NCI-H526 (cell line): ENCODE data around the gene LYPD1.

Source experiments
- DNase-seq, 2 experiments: peaks; one replicate each; lab custom pipeline; 2025; lab: John Stamatoyannopoulos, UW

The LYPD1 gene

GRCh38 chr2:132632000-132632649, 37.9 kb downstream of the LYPD1 start:
- peak in 1 of 2 experiments; percentile 49 for DNase-seq

DNA sequence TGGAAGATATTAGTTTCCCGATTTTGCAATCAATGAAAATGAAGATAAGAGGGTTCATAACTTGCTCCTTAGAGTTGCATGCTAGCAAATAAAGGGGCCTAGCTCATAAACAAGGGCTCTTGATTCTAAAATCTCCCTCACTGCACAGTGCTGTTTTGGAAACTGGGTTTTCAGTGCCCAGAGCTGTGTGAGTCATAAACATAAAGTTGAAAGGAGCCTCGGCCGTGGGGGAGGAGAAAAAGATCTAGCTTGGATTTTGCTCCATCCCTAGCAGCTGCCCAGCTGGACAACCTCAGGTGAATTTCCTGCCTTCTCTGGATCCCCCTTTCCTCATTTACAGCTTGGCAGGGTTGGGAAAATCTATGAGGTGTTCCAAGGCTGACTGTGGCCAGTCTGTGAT, 42.5 kb downstream of the LYPD1 start:
- no peak for DNase-seq

DNA sequence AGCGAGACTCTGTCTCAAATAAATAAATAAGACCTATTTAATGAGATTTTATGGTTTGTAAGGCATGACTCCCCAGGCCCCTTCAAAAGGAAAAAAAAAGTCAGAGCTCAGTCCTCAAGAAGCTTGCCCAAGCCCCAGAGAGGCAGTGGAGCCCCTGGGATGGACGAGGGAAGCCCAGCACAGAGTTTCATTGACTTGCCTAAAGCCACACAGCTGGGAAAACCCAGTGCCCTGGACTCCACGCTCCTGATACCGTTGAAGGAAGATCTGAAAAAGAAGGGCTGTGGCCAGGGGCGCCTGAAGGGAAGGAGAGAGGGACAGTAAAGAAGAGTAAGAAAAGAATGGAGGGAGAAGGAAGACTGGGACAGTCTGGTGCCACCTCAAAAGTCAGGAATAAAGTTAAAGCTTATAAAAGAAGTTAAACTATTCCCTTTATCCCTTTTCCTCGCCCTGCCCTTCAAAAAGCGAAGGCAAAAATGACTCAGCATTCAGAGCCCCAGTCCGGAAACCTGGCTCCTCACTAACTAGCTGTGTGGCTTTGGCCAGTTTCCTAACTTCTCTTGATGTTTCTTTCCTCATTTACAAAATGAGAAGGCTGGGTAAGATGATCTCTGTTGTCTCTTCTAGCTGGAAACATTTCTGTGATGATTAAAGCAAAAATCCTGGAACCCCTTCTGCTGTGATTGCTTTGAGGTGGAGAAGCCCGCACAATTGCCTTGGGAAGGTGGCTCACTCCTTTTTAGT, 46.7 kb downstream of the LYPD1 start:
- no peak for DNase-seq

- no peak for DNase-seq
Measured at GRCh38 chr2:132621131-132621875, 48.7 kb downstream of the LYPD1 start.

DNA sequence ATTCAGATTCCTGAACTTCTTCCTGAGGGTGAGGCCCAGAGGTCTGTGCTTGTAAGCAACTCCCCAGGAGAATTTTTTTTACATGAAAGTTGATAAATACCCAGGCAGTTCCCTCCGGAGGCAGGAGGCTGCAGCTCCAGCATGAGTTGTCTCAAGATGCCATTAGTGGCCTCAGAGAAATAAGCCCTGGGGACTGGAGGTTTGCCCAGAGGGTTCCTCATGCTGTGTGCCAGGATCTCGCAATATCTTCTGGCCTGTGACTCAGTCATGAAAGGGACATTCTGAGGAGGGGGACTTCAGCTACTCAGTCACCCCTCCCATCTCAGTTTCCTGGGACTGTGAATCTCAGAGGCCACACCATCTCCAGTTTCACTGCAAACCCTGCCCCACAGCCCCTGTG, 49.9 kb downstream of the LYPD1 start:
- DNase-seq = no peak

DNA sequence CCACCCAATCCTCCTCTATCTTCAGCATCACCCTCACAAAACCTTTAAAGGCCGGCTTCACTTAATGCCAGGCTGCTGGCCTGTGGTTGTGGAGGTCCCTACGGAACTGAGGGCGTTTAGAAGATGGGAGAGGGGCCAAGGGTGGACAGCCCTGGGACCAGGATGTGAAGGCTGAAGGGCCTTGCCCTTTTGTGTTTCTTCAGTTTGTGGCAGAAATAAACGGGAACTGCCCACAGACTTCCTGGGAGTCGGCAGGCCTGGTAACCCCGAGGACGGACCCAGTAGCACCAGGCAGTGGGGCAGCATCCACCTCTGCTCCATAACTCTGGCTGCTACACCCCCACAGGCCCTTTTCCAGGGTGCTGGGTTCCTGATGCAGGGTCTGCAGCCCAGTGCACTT, 51.3 kb downstream of the LYPD1 start:
- no peak for DNase-seq

- DNase-seq = no peak
Measured at GRCh38 chr2:132617989-132618388, 52.0 kb downstream of the LYPD1 start.

GRCh38 chr2:132615329-132616085, 54.5 kb downstream of the LYPD1 start:
- no peak for DNase-seq

DNA sequence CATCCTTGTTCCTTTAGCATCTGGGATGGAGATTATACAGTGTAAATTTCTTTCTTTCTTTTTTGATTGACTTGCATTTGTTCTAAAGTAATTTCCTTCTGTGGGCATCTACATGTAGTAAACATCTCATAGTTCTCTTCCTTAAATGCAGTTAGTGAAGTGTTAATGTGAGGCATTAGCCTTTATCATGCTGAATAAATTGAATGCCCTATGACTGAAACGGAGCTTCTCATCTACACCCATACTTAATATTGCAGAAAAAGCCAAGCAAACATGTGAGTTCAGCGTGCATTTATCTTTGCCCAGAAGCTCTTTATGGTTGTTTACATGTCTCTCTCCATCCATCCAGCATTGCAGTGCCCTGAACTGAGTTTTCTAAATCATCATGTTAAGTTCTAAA, 58.3 kb downstream of the LYPD1 start:
- no peak for DNase-seq

GRCh38 chr2:132609101-132609890, 60.7 kb downstream of the LYPD1 start:
- no peak for DNase-seq

- no peak for DNase-seq
Measured at GRCh38 chr2:132608311-132608710, 61.7 kb downstream of the LYPD1 start.

DNA sequence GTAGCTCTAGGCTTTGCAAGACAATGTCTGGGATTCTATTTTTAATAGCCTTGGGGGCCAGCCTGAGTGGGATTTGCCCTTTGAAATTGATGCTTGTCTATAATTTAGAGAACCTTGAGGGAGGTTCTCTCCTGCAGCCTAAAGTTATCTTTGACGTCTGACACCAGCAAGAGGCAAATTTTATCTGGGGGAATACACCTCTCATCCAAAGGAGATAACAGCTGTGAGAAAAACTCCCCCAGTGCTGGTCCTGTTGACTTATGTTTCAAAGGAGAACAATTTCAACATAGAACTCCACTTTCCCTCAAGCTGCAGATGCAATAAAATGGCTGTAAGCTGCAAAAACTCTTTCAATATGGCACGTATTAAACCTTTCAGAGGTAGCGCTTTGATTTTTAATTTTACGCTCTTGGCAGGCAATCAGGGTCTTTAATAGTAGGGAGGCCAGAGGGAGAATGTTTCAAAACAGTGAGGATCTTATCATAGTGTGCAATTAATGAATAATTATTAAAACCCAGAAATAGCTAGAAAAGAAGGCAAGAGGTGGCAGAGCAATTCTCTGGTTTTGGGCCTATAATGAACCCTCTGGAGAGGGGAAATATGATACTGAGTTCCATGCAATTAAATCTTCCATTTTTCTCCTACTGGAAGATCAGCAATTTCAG, 62.4 kb downstream of the LYPD1 start:
- DNase-seq = no peak

GRCh38 chr2:132606649-132607048, 63.4 kb downstream of the LYPD1 start:
- DNase-seq = no peak

- no peak for DNase-seq
Measured at GRCh38 chr2:132605236-132606180, 64.5 kb downstream of the LYPD1 start.

DNA sequence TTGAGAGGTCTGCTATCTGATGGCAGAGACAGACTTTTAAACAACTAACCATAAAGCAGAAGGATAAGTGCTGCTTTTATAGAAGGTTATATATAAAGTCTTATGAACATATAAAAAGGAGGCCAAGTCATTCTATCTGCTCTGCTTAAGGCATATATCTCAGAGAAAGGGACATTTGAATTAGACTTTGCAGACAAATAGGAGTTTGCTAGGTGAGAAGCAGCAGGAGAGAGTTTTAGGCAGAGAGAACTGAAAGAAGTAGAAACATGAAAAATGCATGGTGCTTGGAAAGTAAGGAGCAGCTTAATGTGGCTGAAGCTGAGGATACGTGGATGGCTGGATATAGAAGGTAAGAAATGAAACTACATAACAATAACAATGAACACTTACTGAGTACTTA, 65.4 kb downstream of the LYPD1 start:
- no peak for DNase-seq

GRCh38 chr2:132599556-132599955, 70.4 kb downstream of the LYPD1 start:
- no peak for DNase-seq

DNA sequence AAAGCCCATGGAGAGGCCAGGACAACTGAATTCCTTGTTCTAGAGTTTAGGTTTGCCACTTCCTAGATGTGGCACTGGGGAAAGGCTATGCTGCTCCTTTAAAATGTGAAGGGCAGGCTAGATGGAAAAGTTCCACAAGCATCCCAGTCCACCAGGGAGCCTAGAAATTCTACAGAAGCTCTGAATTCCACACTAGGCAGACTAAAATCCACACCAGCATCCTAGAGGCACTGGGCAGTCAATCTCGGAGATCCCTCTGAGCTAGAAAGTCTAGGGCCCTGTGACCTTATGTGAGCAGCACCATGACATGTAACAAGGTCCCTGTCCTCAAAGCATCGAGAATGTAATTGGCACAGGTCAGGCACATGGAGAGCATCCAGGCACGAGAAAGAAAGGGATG, 71.5 kb downstream of the LYPD1 start:
- no peak for DNase-seq

- DNase-seq = no peak
Measured at GRCh38 chr2:132597831-132598230, 72.2 kb downstream of the LYPD1 start.

GRCh38 chr2:132597166-132597565, 72.8 kb downstream of the LYPD1 start:
- DNase-seq = no peak

DNA sequence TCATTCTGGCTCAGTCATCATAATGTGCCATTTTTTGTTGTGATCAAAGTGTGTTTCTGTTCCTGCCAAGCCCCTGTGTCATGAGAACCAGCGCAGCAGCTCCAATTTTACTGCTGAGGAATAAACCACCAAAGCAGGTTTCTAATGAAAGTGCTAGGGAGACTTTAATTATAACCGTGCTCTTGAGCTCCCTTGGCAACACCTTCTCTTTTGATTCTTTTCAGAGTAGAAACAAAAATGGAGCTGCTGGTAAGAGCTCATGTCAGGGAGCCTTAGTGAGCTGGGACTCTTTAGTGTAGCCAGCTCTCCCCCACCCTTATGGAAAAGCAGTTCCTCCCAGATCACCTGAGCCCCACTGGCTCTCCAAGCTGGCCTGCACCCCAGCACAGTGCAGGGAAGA, 74.3 kb downstream of the LYPD1 start:
- DNase-seq = no peak
